GM12865 (cell line): ENCODE results near the gene NCAPG2.

ENCODE experiments used
- DNase-seq: peaks from one replicate; pipeline ENCODE4 v3.0.0; 2010; ENCODE audit warnings: low read depth
- H3K4me3 ChIP-seq: 2 replicates; pipeline ENCODE4 v1.5.1; 2011; ENCODE audit warnings: mild to moderate bottlenecking, low read depth, low read length, control low read depth
- TF ChIP-seq, protein P1 (sequence below): IDR thresholded peaks from 2 replicates; pipeline ENCODE4 v1.5.1; 2011; ENCODE audit warnings: low read length, control low read depth, low read depth, inconsistent platforms; ENCODE audit not compliant: insufficient read depth; ENCODE audit errors: missing control alignments

The NCAPG2 gene

DNA sequence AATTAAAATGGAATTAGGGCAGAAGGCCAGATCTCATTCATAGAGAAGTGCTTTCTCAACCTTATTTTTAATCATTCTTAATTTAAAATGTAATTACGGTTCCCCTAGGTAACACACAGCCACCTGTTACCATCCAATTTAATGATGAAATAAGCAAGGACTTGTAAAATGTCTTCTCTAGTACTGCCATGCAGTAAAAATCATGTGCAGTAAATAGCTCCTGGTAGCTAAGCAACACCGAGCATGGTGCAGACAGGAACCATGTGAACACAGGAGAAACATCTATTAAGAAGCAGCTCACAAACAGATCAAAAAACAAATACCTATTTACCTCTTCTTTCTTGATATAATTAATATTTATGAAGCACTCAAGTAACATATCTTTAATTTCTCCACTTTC is 15.1 kb downstream of the NCAPG2 start:
- TF ChIP-seq, protein P1, sequence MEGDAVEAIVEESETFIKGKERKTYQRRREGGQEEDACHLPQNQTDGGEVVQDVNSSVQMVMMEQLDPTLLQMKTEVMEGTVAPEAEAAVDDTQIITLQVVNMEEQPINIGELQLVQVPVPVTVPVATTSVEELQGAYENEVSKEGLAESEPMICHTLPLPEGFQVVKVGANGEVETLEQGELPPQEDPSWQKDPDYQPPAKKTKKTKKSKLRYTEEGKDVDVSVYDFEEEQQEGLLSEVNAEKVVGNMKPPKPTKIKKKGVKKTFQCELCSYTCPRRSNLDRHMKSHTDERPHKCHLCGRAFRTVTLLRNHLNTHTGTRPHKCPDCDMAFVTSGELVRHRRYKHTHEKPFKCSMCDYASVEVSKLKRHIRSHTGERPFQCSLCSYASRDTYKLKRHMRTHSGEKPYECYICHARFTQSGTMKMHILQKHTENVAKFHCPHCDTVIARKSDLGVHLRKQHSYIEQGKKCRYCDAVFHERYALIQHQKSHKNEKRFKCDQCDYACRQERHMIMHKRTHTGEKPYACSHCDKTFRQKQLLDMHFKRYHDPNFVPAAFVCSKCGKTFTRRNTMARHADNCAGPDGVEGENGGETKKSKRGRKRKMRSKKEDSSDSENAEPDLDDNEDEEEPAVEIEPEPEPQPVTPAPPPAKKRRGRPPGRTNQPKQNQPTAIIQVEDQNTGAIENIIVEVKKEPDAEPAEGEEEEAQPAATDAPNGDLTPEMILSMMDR = no peak
- H3K4me3 ChIP-seq = no peak overlapping the region
- DNase-seq = no peak

DNA sequence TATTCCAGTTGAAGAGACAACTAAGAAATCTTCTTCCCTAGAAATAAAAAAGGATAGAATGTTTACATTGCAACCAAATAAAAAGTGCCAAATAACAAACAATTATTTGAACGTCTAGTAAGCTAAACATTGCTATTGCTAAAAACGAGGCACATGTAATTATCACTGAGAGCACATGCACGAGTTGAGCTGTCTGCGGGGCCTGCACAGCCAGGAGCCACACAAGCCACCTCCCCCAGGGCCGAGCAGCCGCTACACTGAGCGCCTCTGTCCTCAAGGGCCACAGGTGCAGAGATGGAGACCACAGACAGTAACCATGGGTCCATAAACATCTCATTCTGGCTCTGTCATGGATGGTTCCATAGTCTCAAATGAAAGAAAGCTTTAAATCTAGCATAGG is 17.2 kb downstream of the NCAPG2 start:
- TF ChIP-seq, protein P1 = no peak
- no peak overlapping the region for H3K4me3 ChIP-seq
- DNase-seq = no peak

DNA sequence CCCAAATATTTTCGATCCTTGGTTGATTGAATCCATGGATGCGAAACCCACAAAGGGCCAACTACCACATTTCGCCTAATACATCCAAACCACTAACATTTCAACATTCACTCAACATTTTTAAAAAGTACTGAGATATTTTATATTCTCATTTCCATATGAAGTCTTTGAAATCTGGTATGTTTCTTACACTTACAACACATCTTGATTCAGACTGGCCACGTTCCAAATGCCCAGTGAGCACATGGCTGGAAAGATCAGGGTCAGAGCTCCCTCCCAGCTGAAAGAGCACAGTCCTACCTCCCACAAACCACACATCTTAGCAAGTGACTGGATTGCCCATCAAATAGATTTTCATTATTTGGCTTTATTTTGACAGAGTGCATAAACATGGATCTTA is 18.9 kb downstream of the NCAPG2 start:
- TF ChIP-seq, protein P1 = no peak
- DNase-seq = no peak
- H3K4me3 ChIP-seq = no peak overlapping the region

DNA sequence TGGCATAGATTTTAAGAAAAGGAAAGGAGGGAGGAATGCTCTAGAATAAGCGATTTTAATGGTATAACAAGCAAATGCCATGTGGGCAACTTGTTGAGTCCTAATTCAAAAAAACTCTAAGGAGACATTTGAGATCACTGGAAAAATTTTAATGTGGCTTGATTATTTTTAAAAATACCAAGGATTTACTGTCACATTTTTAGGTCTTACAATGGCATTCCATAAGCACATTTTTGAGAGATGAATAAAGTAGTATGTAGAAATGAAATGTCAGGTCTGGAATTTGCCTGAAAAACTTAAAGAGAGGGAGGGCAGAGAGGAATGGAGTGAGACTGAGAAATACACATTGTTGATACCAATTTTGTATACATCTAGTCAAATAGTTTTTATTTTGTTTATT is 20.3 kb downstream of the NCAPG2 start:
- DNase-seq = no peak
- TF ChIP-seq, protein P1 = no peak
- no peak overlapping the region for H3K4me3 ChIP-seq

DNA sequence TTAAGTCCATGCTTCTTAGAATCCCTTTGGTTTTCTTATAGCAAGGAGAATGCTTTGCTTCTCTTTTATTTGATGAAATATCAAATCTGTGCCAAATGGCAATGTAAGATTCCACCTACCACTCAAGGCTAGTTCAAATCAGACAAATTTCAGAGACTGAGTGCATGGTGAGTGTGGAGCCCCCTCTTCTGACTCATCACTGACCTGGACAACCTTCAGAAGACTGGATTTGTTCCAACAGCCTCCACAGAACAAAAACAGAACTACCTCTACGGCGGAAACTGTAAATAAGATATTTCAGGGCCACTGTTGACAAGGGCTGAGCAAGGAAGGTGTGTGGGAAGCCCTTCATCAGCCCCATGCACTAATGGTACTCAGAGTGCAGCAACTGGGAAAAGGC is 21.1 kb downstream of the NCAPG2 start:
- H3K4me3 ChIP-seq = no peak overlapping the region
- TF ChIP-seq, protein P1 = no peak
- DNase-seq = no peak

DNA sequence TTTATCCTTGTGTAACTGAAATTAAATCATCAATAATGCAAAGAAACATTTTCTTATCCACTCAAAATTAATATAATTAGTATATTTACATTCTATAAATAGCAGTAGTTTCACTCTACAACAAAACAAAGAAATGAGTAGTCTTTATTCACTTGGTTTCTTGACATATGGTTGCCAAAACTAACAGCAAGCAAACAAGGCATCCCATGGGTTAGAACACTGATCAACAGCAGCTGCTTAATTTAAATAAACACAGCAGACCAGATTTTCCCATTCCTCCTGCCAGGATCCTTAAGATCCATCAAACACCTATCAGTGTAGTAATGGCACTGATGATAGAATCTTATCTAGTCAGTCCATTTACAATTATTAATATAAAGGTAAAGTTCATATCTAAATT is 22.1 kb downstream of the NCAPG2 start:
- no peak overlapping the region for H3K4me3 ChIP-seq
- no peak for DNase-seq
- TF ChIP-seq, protein P1 = no peak

DNA sequence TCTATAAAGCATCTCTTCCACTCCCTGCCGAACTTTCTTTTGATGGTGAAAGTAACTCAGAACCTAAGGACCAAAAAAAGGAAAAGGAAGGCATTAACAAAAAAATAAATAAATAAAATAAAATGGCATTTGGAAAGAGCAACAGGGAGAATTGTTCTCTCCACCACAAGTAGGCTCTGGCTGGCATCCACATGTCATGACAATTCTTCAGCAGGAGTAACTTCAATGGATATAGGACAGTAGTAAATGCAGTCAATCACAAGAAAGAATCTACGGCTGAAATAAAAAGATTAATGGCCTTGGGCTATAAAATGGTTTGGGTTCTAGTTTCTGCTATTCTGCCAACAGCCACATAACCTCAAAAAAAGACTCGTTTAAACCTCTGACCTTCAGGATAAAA is 23.9 kb downstream of the NCAPG2 start:
- H3K4me3 ChIP-seq = no peak overlapping the region
- no peak for DNase-seq
- TF ChIP-seq, protein P1 = no peak
